Breast epithelium (tissue), 3 donors: ENCODE data around the gene ABAT.

ENCODE experiments used
- POLR2A ChIP-seq: fragments of 450-650 bp; IDR thresholded peaks from one replicate; pipeline ENCODE4 v1.6.1; 2016; ENCODE audit warnings: antibody characterized with exemption, mild to moderate bottlenecking, moderate library complexity
- POLR2AphosphoS5 ChIP-seq, 3 donors: sonication (generic); formaldehyde crosslinking; IDR thresholded peaks; one replicate each; pipeline ENCODE4 v1.6.1; 2017; ENCODE audit warnings: antibody characterized with exemption in 3 of 3
- TF ChIP-seq, protein P1 (sequence below), 3 donors: fragments of 450-650 bp; IDR thresholded peaks; one replicate each; pipeline ENCODE4 v1.5.1; 2016 to 2017; ENCODE audit warnings: antibody characterized with exemption in 3 of 3, mild to moderate bottlenecking in 3 of 3, moderate library complexity in 3 of 3

- TF ChIP-seq POLR2A (no peak), POLR2AphosphoS5 (IDR thresholded peaks at IDR 0.05) (no peak)
- TF ChIP-seq, protein P1, sequence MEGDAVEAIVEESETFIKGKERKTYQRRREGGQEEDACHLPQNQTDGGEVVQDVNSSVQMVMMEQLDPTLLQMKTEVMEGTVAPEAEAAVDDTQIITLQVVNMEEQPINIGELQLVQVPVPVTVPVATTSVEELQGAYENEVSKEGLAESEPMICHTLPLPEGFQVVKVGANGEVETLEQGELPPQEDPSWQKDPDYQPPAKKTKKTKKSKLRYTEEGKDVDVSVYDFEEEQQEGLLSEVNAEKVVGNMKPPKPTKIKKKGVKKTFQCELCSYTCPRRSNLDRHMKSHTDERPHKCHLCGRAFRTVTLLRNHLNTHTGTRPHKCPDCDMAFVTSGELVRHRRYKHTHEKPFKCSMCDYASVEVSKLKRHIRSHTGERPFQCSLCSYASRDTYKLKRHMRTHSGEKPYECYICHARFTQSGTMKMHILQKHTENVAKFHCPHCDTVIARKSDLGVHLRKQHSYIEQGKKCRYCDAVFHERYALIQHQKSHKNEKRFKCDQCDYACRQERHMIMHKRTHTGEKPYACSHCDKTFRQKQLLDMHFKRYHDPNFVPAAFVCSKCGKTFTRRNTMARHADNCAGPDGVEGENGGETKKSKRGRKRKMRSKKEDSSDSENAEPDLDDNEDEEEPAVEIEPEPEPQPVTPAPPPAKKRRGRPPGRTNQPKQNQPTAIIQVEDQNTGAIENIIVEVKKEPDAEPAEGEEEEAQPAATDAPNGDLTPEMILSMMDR (IDR thresholded peaks at IDR 0.05), result no peak
These were observed 88.7 kb downstream of the ABAT start for GRCh38 chr16:8763083-8763482.
